ENCODE results near the gene USP44.
A peak's percentile ranks its signal among the peaks of the same experiment; 100 is the strongest.
"Not testable (repeated sequence)": the region's sequence is repeated elsewhere in the genome, so short reads cannot be mapped to it uniquely, and the experiment has no call there.

The USP44 gene

DNA sequence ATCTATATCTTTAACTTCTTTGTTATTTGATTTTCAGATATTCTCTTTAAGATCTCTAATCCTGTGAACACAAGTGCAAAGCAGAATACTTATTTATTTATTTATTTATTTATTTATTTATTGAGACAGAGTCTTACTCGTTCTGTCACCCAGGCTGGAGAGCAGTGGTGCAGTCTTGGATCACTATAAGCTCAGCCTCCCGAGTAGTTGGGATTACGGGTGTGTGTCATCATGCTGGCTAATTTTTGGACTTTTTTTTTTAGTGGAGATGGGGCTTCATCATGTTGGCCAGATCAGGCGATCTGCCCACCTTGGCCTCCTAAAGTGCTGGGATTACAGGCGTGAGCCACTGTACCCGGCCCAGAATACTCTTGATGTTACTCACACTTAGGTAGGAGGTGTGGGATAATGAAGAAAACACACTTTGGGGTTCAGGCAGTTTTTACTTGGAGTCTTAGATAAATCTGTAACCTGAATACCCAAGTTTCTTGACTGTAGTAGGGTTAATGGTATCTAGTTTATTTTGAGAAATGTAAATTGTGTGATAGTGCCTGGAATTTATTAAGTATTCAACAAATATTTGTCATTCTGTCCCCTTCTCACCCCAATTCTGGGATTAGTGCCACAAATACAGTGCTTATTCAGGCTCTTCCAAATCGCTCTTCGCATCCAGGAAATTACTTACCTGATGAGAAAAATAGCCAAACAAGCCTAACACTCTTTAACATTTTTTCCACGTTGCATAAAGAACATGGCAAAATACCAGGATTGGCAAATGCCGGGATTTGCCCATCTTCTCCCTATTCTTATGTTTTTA lies 44.4 kb downstream of the USP44 start:
- no peak for DNase-seq (ENCODE audit: low spot score)

DNA sequence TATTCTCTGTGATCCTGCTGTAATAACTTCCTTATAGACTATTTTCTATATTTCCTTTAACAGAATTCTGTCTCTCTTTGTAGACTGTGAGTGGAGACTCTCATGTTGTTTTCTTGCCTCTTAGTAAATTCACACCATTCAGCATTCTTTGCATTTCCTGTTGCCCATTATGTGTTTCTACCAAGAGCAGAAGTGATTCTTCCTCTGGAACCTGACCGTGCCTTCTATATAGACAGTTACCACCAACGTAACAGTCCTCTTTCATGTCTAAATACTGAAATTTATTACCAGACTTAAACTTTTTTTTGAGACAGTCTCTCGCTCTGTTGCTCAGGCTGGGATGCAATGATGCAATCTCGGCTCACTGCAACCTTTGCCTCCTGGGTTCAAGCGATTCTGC lies 46.2 kb downstream of the USP44 start:
- no peak for DNase-seq (ENCODE audit: low spot score)

DNA sequence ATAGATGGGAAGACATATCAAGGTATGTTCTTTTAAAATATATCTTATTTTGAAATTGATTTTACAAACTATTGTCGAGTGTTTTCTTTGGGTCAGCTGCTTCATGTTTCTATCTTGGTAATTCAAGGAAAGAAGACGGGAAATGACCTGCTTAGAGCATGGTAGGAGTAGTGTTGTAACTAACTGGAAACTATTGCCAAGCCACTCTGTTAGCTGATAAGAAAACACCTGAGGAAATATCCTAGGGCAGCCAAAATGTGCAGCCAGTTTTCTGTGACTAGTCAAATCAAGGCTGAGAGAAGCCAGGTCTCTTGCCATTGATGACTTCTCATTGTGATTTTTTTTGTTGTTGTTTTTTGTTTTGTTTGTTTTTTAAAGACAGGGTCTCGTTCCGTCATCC lies 47.1 kb downstream of the USP44 start:
- no peak for DNase-seq (ENCODE audit: low spot score)

DNA sequence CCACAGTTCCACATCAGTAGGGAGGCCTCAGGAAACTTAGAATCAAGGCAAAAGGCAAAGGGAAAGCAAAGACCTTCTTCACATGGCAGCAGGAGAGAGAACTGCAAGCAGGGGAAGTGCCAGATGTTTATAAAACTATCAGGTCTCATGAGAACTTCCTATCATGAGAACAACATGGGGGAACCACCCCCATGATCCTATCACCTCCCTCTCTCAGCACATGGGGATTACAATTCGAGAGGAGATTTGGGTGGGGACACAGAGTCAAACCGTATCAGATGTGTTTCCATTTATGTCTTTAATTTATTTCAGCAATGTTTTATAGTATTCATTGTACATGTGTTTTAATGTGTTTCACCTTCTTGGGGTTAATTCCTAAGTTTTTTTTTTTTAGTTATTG lies 51.5 kb downstream of the USP44 start:
- no peak for DNase-seq (ENCODE audit: low spot score)

DNA sequence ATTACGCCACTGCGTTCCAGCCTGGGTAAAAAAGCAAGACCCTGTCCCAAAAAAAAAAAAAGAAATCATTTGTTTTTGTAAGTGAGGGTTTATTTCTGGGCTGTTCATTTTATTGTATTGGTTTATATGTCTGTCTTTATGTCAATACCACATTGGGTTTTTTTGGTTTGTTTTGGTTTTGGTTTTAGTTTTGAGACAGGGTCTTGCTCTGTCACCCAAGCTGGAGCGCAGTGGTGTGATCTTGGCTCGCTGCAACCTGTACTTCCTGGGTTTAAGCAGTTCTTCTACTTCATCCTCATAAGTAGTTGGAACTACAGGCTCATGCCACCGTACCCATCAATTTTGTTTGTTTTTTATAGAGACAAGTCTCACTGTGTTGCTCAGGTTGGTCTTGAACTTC lies 52.3 kb downstream of the USP44 start:
- DNase-seq (ENCODE audit: low spot score), result no peak

DNA sequence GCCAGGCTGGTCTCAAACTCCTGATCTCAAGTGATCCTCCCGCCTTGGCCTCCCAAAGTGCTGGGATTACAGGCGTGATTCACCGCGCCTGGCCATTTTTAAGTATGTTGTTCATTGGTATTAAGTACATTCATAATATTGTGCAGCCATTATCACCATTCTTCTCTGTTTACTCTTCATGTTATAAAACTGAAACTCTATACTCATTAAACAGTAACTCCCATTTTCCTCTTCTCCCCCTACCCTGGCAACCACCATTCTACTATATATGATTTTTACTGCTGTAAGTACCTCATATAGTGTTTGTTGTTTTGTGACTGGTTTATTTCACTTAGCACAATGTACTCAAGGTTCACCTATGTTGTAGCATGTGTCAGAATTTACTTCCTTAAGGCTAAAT lies 54.2 kb downstream of the USP44 start:
- no peak for DNase-seq (ENCODE audit: low spot score)

DNA sequence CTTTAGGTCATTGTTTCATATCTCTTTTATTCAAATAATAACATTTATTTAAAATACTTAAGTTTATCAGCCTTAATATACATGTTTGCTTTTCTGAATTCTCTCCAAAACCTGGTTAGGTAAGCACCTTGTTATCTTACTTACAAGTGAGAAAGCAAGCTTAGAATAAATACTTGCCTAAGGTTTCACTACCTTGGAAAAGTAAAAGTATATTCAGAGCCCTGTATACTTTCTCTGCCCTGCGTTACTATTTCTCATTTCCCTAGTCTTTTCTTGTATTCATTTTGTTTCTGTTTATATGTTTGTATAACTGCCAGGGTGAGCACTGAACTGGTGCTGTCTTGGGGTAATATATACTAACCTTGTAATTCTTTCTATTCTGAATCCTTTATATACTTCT lies 55.8 kb downstream of the USP44 start:
- DNase-seq (ENCODE audit: low spot score), result no peak

DNA sequence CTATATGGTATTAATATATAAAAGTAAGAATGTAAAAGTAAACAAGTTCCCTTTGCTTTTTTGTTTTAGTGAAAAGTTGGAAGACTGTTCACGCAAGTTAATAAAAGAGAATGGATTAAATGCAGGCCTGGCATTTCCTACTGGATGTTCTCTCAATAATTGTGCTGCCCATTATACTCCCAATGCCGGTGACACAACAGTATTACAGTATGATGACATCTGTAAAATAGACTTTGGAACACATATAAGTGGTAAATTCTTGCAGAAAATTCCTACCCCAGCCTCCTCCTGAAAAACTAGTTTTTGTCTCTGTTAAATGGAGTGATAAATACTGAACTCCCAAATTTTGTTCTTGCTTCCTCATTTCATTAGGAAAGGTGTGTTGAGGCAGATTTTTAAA lies 56.4 kb downstream of the USP44 start:
- no peak for DNase-seq (ENCODE audit: low spot score)

DNA sequence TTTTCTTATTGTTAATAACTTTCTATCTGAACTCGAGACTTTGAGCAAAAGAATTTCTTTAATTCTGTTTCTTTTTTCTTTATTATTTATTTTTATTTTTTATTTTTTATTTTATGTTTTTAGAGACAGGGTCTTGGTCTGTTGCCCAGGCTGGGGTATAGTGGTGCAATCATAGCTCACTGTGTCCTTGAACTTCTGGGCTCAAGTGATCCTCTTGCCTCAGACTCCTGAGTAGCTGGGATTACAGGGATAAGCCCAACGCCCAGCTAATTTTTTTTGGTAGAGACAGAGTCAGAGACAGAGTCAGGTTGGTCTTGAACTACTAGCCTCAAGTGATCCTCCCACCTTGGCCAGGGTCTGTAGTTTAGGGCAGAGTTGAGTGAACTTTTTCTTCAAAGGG lies 58.8 kb downstream of the USP44 start:
- DNase-seq (ENCODE audit: low spot score), result no peak

DNA sequence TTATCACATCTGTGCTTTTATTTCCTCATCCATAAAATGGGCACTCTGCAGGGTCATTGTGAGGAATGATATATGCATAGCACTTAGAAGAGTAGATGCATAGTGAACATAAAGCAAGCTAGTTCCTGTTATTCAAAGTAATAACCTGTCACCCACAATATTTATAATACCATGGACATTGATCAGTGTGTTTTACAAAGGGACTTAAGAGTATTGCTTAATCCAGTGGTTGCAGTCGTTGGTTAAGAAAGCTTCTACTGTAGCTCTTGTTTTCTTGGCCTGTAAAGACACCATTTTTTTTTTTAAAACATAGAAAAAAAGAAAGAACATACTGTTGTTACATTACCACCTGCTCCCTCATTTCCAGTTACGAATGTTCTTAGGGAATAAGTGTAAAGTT lies 64.3 kb downstream of the USP44 start:
- no peak for DNase-seq (ENCODE audit: low spot score)

DNA sequence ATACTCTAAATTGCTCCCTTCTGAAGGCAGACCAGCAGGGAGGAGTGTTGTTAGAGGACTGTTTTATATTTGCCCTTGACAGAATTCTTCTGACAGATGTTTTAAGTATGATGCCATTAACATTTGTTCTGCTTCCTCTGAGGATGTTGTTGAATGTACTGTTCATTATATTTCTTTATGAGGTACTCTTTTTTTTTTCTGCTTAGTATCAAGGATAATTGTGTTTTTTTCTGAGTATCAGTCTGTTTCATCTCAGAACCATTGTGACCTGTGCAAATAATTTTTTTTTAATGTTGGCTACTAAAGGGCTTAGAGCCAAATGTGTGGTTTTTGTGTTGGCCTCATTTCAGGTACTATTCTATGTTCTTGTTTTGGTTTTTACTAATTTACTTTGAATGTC lies 66.8 kb downstream of the USP44 start:
- DNase-seq (ENCODE audit: low spot score), result no peak

DNA sequence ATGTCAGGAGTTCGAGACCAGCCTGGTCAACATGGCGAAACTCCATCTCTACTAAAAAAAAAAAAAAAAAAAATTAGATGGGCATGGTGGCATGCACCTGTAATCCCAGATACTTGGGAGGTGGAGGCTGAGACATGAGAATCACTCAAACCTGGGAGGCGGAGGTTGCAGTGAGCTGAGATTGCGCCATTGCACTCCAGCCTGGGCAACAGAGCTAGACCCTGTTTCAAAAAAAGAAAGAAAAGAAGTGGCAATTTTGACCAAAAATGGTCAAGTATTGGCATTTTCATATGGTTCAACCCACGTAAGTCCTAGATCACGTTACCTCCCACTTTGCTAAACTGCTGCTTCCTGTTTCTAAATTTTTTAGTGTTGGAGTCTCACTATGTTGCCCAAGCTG lies 68.7 kb downstream of the USP44 start:
- not testable (repeated sequence) for DNase-seq (ENCODE audit: low spot score)

DNA sequence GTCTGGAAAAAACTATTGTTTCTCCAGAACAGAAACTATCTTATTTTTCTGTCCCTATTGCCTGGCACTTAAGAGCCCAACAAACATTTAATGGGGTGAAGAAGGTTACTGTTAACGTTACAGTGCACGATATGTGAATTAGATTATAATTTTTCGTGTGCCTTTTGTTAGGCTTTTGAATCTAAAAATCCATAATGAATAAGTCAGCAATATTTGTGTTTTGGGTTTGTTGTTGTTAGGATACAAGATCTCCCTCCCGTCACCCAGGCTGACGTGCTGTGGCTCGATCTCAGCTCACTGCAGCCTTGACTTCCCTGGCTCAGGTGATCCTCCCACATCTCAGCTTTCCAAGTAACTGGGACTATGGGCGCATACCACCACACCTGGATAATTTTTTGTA lies 69.4 kb downstream of the USP44 start:
- DNase-seq (ENCODE audit: low spot score), result no peak

DNA sequence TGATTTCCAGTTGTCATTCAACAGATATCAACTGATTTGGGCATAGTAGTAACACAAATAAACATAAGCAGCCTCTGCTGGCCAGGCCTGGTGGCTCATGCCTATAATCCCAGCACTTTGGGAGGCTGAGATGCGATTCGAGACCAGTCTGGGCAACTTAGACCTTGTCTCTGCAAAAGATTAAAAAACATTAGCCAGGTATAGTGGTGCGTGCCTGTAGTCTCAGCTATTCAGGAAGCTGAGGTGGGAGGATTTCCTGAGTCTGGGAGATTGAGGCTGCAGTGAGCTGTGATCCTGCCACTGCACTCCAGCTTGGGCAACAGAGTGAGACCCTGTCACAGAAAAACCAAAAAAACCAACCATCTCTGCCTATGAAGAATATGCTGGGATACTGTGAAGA lies 70.2 kb downstream of the USP44 start:
- no peak for DNase-seq (ENCODE audit: low spot score)

DNA sequence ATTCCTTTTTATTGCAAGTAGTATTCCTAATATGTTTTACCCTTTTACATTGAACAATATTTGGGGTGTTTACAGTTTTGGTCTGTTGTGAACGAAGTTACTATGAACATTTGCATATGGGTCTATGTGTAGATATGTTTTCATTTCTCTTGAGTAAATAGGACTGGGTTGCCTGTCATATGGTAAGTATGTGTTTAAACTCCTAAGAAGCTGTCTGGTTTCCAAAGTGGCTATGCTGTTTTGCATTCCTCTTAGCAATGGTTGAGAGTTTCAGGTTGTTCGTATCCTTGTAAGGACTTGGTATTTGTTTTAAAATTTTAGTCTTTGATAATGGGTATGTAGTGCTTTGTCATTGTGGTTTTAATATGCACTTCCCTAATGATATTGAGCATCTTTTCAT lies 71.0 kb downstream of the USP44 start:
- DNase-seq (ENCODE audit: low spot score), result no peak

DNA sequence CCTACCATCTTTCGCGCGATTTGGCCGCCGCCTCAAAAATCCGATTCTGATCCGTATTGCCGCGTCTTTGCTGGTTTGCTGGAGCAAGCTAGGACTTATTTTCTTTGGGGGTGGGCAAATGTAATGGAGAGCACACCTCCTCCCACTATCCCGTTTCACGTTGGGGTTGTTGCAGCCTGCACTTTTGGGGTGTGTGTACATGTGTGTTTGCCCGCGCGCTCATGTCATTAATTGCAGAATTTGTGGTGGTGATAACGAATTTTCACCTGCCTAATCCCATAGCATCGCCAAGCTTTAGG lies 76.7 kb downstream of the USP44 start:
- DNase-seq (ENCODE audit: low spot score), result peak; percentile 14

DNA sequence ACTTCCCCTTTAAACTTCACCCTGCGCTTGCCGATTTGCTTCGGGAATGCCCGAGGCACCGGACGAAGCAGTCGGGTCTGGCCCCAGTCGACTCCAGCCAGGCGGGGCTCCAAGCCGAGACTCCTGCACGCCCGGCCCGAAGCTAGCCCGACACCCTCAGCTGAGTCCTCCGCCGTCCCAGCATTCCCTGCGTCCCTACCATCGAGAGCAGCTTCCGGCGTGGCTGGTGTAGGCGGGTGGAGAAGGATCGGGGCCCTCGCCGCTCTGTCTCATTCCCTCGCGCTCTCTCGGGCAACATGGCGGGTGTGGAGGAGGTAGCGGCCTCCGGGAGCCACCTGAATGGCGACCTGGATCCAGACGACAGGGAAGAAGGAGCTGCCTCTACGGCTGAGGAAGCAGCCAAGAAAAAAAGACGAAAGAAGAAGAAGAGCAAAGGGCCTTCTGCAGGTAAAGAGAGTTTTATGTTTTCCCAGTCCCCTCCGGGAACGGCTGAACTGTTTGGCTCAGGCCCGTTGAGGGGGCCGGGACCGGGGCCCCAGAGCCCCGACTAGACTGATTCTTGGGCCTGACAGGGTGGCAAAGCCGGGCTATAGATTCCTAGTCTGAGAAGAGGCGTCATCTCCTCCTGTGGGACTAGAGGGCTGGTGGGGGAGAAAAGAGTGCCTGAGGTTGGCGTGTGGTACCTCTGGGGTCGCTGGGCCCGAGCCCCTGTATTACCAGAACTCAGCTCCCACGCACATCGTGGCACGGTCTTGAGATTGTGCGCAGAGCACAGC lies 77.2 kb downstream of the USP44 start, which contains the start of gene METAP2:
METAP2 (plus strand) TSS at position 269 of the 776 bp plus-strand sequence; CDS start at position 297, 28 bp downstream.
- DNase-seq (ENCODE audit: low spot score), result peak; percentile 98

DNA sequence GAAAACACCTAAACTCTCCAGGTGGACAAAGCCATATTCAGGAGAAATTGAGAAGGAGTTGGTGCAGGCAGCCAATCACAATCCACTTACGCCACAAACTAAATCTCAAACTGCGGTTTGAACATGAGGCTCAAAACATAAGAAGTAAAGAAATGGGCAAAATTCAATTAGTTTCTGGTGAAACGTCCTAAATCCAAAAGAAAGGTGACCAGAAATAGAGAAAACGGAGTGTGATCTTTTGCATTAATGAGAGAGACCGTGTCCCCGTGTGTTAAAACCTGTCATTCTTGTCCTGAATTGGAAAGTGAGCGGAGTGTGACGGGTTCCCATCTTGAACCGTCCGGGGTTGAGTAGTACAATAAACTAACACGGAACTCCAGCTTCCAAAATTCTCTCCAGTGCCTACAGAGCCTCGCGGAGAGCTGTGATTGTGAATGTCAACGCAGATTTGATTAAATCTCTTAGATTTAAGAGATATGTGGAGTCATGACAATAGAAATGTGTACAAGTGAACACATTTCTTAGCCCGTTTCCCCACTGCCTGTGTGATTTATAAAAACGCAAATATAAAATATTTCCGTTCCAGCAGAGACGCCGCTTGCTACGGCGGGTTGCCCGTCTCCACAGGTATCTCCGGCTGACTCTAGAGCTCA lies 77.9 kb downstream of the USP44 start:
- DNase-seq (ENCODE audit: low spot score), result peak; percentile 53

DNA sequence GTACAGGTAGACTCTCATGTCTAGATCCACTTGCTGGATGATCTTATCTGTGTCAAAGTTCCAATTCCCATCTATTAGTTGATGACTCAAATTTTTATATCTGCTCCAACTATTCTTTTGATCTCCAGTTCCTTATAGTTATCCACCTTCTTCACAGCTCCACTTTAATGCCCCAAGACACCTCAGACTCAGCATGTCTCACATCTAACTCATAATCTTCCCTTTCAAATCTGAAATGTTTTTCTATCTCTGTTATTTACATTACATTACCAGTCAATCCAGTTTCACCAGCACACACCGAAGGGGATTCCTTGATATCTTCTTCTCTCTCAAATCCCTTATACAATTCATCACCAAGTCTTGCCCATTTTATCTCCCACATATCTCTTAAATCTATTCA lies 81.0 kb downstream of the USP44 start:
- DNase-seq (ENCODE audit: low spot score), result no peak

Measured in Ammon's horn (tissue), 1 donor.